ENCODE data around the gene GPSM3.

DNA sequence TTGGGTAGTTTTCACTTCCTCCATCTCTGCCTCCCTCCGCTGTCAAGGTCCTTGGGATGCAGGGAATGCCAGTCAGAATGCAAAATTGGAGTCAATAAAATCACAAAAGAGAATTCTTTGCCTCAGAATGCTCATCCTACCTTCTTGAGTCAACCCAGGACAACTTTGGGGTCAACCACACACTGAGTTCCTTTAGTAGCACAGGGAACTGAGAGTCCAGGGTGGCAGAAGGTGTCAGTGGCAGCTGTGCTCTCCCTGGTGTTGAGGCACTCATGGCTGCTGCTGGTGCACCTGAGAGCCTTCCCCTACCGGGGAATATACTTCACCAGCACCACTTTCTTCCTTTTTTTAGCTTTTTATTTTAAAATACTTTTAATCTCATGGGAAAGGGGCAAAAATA lies 32.3 kb upstream of the GPSM3 start:
- no peak for TF ChIP-seq EZH2 (IDR thresholded peaks at IDR 0.05; ENCODE audit: borderline replicate concordance, low read depth, low read length, poor library complexity, severe bottlenecking)
- no peak for TF ChIP-seq CTCF (conservative IDR thresholded peaks at IDR 0.05; ENCODE audit: low read depth, low read length)

Measured in A673 (cell line).